H9 (cell line): ENCODE results near the gene WDR59. TPM values are rescaled to one million over a fixed set of nuclear protein-coding genes. Genes with fewer than 3 reads are reported as not detected.

ENCODE experiments used
- DNase-seq: peaks from one replicate; pipeline ENCODE4 v3.0.0-alpha.2; 2017
- H2AFZ ChIP-seq: one replicate; pipeline ENCODE4 v1.6.1; 2013; ENCODE audit warnings: mild to moderate bottlenecking, low read length, control low read depth, moderate library complexity
- H2AK5ac ChIP-seq: 2 replicates; pipeline ENCODE4 v1.6.1; 2013; ENCODE audit warnings: low read length, control low read depth, mixed read lengths; ENCODE audit not compliant: insufficient read length
- H2BK120ac ChIP-seq: one replicate; pipeline ENCODE4 v1.6.1; 2013; ENCODE audit warnings: low read depth, mild to moderate bottlenecking, low read length, control low read depth, inconsistent platforms; ENCODE audit not compliant: poor library complexity, severe bottlenecking
- H2BK12ac ChIP-seq: 2 replicates; pipeline ENCODE4 v1.6.1; 2013; ENCODE audit warnings: low read length, control low read depth, mixed read lengths, low read depth; ENCODE audit not compliant: insufficient read length
- H2BK15ac ChIP-seq: 2 replicates; pipeline ENCODE4 v1.6.1; 2013; ENCODE audit warnings: low read depth, low read length, control low read depth
- H2BK20ac ChIP-seq: one replicate; pipeline ENCODE4 v1.6.1; 2013; ENCODE audit warnings: low read depth, mild to moderate bottlenecking, low read length, control low read depth, inconsistent platforms; ENCODE audit not compliant: poor library complexity, severe bottlenecking
- H2BK5ac ChIP-seq: 2 replicates; pipeline ENCODE4 v1.6.1; 2013; ENCODE audit warnings: low read length, control low read depth, mixed read lengths; ENCODE audit not compliant: insufficient read length
- H3K14ac ChIP-seq: 2 replicates; pipeline ENCODE4 v1.6.1; 2013; ENCODE audit warnings: low read length, control low read depth; ENCODE audit not compliant: insufficient read depth
- H3K18ac ChIP-seq: 2 replicates; pipeline ENCODE4 v1.6.1; 2013; ENCODE audit warnings: low read depth, mild to moderate bottlenecking, mixed read lengths, low read length, control low read depth; ENCODE audit not compliant: insufficient read length
- H3K23ac ChIP-seq: 2 replicates; pipeline ENCODE4 v1.6.1; 2013; ENCODE audit warnings: low read length, control low read depth, mixed read lengths, low read depth; ENCODE audit not compliant: insufficient read length
- H3K23me2 ChIP-seq: 2 replicates; pipeline ENCODE4 v1.6.1; 2013; ENCODE audit warnings: low read depth, mild to moderate bottlenecking, mixed read lengths, low read length, control low read depth; ENCODE audit not compliant: insufficient read length, poor library complexity, severe bottlenecking
- H3K27ac ChIP-seq: 2 replicates; pipeline ENCODE4 v1.5.1; 2013; ENCODE audit warnings: low read length, control low read depth, mixed read lengths, low read depth; ENCODE audit not compliant: insufficient read length
- H3K27me3 ChIP-seq: 2 replicates; pipeline ENCODE4 v1.6.1; 2013; ENCODE audit warnings: low read length, control low read depth, inconsistent platforms; ENCODE audit not compliant: insufficient read depth
- H3K4ac ChIP-seq: 2 replicates; pipeline ENCODE4 v1.6.1; 2013; ENCODE audit warnings: low read depth, mild to moderate bottlenecking, control low read depth, inconsistent platforms, low read length, moderate library complexity
- H3K4me1 ChIP-seq: 2 replicates; pipeline ENCODE4 v1.6.1; 2013; ENCODE audit warnings: low read length, control low read depth, inconsistent platforms; ENCODE audit not compliant: insufficient read depth
- H3K4me2 ChIP-seq: 2 replicates; pipeline ENCODE4 v1.6.1; 2013; ENCODE audit warnings: low read length, control low read depth, mixed read lengths; ENCODE audit not compliant: insufficient read length, insufficient read depth
- H3K56ac ChIP-seq: 2 replicates; pipeline ENCODE4 v1.6.1; 2013; ENCODE audit warnings: low read depth, mild to moderate bottlenecking, mixed read lengths, low read length, control low read depth; ENCODE audit not compliant: insufficient read length
- H3K79me1 ChIP-seq: 2 replicates; pipeline ENCODE4 v1.6.1; 2013; ENCODE audit warnings: low read depth, mild to moderate bottlenecking, moderate library complexity, low read length, control low read depth, inconsistent platforms; ENCODE audit not compliant: insufficient read depth, poor library complexity, severe bottlenecking
- H3K79me2 ChIP-seq: 2 replicates; pipeline ENCODE4 v1.6.1; 2013; ENCODE audit warnings: low read length, control low read depth, inconsistent platforms; ENCODE audit not compliant: insufficient read depth
- H3K9ac ChIP-seq: 2 replicates; pipeline ENCODE4 v1.6.1; 2013; ENCODE audit warnings: low read length, control low read depth, mixed read lengths; ENCODE audit not compliant: insufficient read length; ENCODE audit errors: extremely low read depth
- H3K9me3 ChIP-seq: one replicate; pipeline ENCODE4 v1.6.1; 2013; ENCODE audit warnings: low read depth, low read length, inconsistent platforms; ENCODE audit not compliant: control insufficient read depth
- H3T11ph ChIP-seq: one replicate; pipeline ENCODE4 v1.6.1; 2013; ENCODE audit warnings: mild to moderate bottlenecking, low read length, control low read depth, inconsistent platforms
- H4K20me1 ChIP-seq: one replicate; pipeline ENCODE4 v1.6.1; 2013; ENCODE audit not compliant: control insufficient read depth, insufficient read length, insufficient read depth
- H4K5ac ChIP-seq: 2 replicates; pipeline ENCODE4 v1.6.1; 2013; ENCODE audit warnings: low read depth, mild to moderate bottlenecking, mixed read lengths, low read length, control low read depth; ENCODE audit not compliant: insufficient read length
- H4K8ac ChIP-seq: replicated peaks from 2 replicates; pipeline ENCODE4 v1.6.1; 2013; ENCODE audit warnings: low read length, control low read depth, mixed read lengths, low read depth; ENCODE audit not compliant: insufficient read length
- H4K91ac ChIP-seq: 2 replicates; pipeline ENCODE4 v1.6.1; 2013; ENCODE audit warnings: low read depth, mild to moderate bottlenecking, moderate library complexity, mixed read lengths, low read length, control low read depth; ENCODE audit not compliant: insufficient read length
- H3K27ac Mint-ChIP-seq, 3 experiments: 2 replicates in 2 of 3; 3 replicates in 1 of 3; pipeline ENCODE4 v1.8.0; 2020 to 2021; ENCODE audit warnings: mixed read lengths in 3 of 3, mild to moderate bottlenecking in 1 of 3, moderate library complexity in 1 of 3
- H3K27me3 Mint-ChIP-seq: 2 replicates; pipeline ENCODE4 v1.8.0; 2021; ENCODE audit warnings: low read depth, mild to moderate bottlenecking, moderate library complexity, mixed read lengths
- H3K36me3 Mint-ChIP-seq, 3 experiments: 2 replicates in 2 of 3; 3 replicates in 1 of 3; pipeline ENCODE4 v1.8.0; 2020 to 2021; ENCODE audit warnings: low read depth in 3 of 3, mixed read lengths in 3 of 3; ENCODE audit not compliant: insufficient read depth in 1 of 3
- H3K4me1 Mint-ChIP-seq, 2 experiments: 2 replicates each; pipeline ENCODE4 v1.8.0; 2020; ENCODE audit warnings: mixed read lengths in 2 of 2
- H3K4me3 Mint-ChIP-seq, 2 experiments: 2 replicates in 1 of 2; 3 replicates in 1 of 2; pipeline ENCODE4 v1.8.0; 2020 to 2021; ENCODE audit warnings: mild to moderate bottlenecking in 2 of 2, mixed read lengths in 2 of 2, moderate library complexity in 1 of 2
- H3K9me3 Mint-ChIP-seq, 2 experiments: 2 replicates in 1 of 2; 3 replicates in 1 of 2; pipeline ENCODE4 v1.8.0; 2020; ENCODE audit warnings: mild to moderate bottlenecking in 2 of 2, mixed read lengths in 2 of 2, moderate library complexity in 1 of 2
- CTCF ChIP-seq: fragments of 200-600 bp; sonication (generic); conservative IDR thresholded peaks from 3 replicates; pipeline ENCODE4 v1.8.0; 2021; ENCODE audit warnings: antibody characterized with exemption, mild to moderate bottlenecking
- WGBS: extraction: QIAGEN DNeasy Blood & Tissue Kit; methylation state at CpG from one replicate; pipeline ENCODE4 v1.1.7; 2013; ENCODE audit warnings: missing lambda C conversion rate, low lambda C conversion rate, mixed read lengths; ENCODE audit not compliant: insufficient read length; ENCODE audit errors: extremely low coverage; 5-methylcytosine and 5-hydroxymethylcytosine counted together
- total RNA-seq: library from RNA; stranded (reverse); gene quantifications from 2 replicates; pipeline ENCODE4 v1.2.1, GENCODE V29; 2021

Gene WDR59
- total RNA-seq, 1 experiment from 2014 or later: 97.5 TPM

GRCh38 chr16:74991593-74992403, 6.9 kb upstream of the WDR59 start:
- Histone ChIP-seq H3K4ac (no peak overlapping the region), H3K4me1 (no peaks in the 10 kb centered on the region; the same call in 1 of the 2 replicates), H3T11ph (no peak overlapping the region), H3K79me1 (no peaks in the 10 kb centered on the region), H4K8ac (no peak overlapping the region), H3K23me2 (no peaks in the 10 kb centered on the region), H3K14ac (no peak overlapping the region), H2BK12ac (no peak overlapping the region), H3K9me3 (no peaks in the 10 kb centered on the region), H4K91ac (no peak overlapping the region), H3K27me3 (no peaks in the 10 kb centered on the region), H2BK120ac (no peak overlapping the region), H2BK15ac (no peak overlapping the region), H3K56ac (no peak overlapping the region), H2AFZ (no peak overlapping the region), H3K27ac (no peak overlapping the region), H3K9ac (no peak overlapping the region), H3K79me2 (no peaks in the 10 kb centered on the region), H2BK5ac (no peak overlapping the region), H3K23ac (no peak overlapping the region), H3K4me2 (no peak overlapping the region), H3K18ac (no peak overlapping the region), H4K5ac (no peak overlapping the region), H2BK20ac (no peak overlapping the region), H2AK5ac (no peak overlapping the region), H4K20me1 (no peaks in the 10 kb centered on the region)
- DNase-seq: no peak
- Mint-ChIP-seq H3K27ac (peak overlapping the region in 2 of 3 experiments; percentile 80 to 92; a peak in 5 of 7 replicates), H3K4me3 (no peak overlapping the region), H3K27me3 (no peaks in the 10 kb centered on the region; the same call in none of the 2 replicates), H3K36me3 (no peaks in the 10 kb centered on the region), H3K4me1 (peaks cover 14 to 20% of the 10 kb centered on the region in 2 experiments), H3K9me3 (no peaks in the 10 kb centered on the region)
- TF ChIP-seq CTCF: no peak
- no CpG with 5 or more reads among the region's 13 CpGs for WGBS
